PC-3 (cell line): ENCODE measurements around the gene MCFD2. TPM values are rescaled to one million over a fixed set of nuclear protein-coding genes. Genes with fewer than 3 reads are reported as not detected.

ENCODE experiments used
- ATAC-seq: fragments of 200-7000 bp; cut with Tn5 transposase; 2 replicates; pipeline ENCODE4 v1.9.1; 2020; ENCODE audit warnings: mild to moderate bottlenecking, moderate library complexity
- BruUV-seq: library from RNA; stranded (reverse); fragments of 400-500 nt; replicated peaks from 2 replicates; lab custom pipeline; 2021; lab: Mats Ljungman, UMichigan
- CTCF ChIA-PET: fragments of 300-600 bp; sonication (Branson Sonifier 250); formaldehyde crosslinking; loops from one replicate; lab custom pipeline; 2022; ENCODE audit warnings: antibody characterized with exemption; lab: Charles Lee
- POLR2A ChIA-PET: fragments of 300-600 bp; sonication (Branson Sonifier 250); formaldehyde crosslinking; loops from one replicate; lab custom pipeline; 2022; ENCODE audit warnings: antibody characterized with exemption; ENCODE audit not compliant: unreplicated experiment; lab: Charles Lee
- DNase-seq: peaks from one replicate; pipeline ENCODE4 v3.0.0-alpha.2; 2015
- H2AFZ ChIP-seq: fragments of 300-600 bp; sonication (generic); 2 replicates; pipeline ENCODE4 v1.6.0; 2016; ENCODE audit warnings: antibody characterized with exemption, low read length
- H3F3A ChIP-seq: fragments of 300-600 bp; sonication (generic); one replicate; pipeline ENCODE4 v1.6.0; 2017; ENCODE audit warnings: antibody characterized with exemption, low read length, control low read depth, mild to moderate bottlenecking; ENCODE audit not compliant: unreplicated experiment
- H3K27ac ChIP-seq: fragments of 300-600 bp; sonication (generic); 2 replicates; pipeline ENCODE4 v1.5.1; 2016; ENCODE audit warnings: mild to moderate bottlenecking, low read length
- H3K27me3 ChIP-seq: fragments of 300-600 bp; sonication (generic); 2 replicates; pipeline ENCODE4 v1.6.1; 2016; ENCODE audit warnings: low read length, mixed read lengths
- H3K36me3 ChIP-seq: fragments of 300-600 bp; sonication (generic); 2 replicates; pipeline ENCODE4 v1.6.1; 2016; ENCODE audit warnings: low read depth, mixed run types, low read length, mixed read lengths
- H3K4me1 ChIP-seq: fragments of 300-600 bp; sonication (generic); 2 replicates; pipeline ENCODE4 v1.5.1; 2016; ENCODE audit warnings: low read length; ENCODE audit not compliant: insufficient read depth
- H3K4me2 ChIP-seq: fragments of 300-600 bp; sonication (generic); 2 replicates; pipeline ENCODE4 v1.6.0; 2016; ENCODE audit warnings: low read length
- H3K4me3 ChIP-seq: fragments of 300-600 bp; sonication (generic); 2 replicates; pipeline ENCODE4 v1.5.1; 2016; ENCODE audit warnings: mild to moderate bottlenecking, low read length, mixed read lengths
- H3K79me2 ChIP-seq: fragments of 300-600 bp; sonication (generic); 2 replicates; pipeline ENCODE4 v1.6.1; 2017; ENCODE audit warnings: low read length, mixed read lengths
- H3K9ac ChIP-seq: fragments of 300-600 bp; sonication (generic); 2 replicates; pipeline ENCODE4 v1.6.0; 2016; ENCODE audit warnings: mild to moderate bottlenecking, low read length
- H3K9me2 ChIP-seq: fragments of 300-600 bp; sonication (generic); replicated peaks from 2 replicates; pipeline ENCODE4 v1.6.1; 2016; ENCODE audit warnings: mixed run types, low read length, mixed read lengths
- H3K9me3 ChIP-seq: fragments of 300-600 bp; sonication (generic); 2 replicates; pipeline ENCODE4 v1.6.1; 2016; ENCODE audit warnings: low read length, mixed read lengths
- H4K20me1 ChIP-seq: fragments of 300-600 bp; sonication (generic); 2 replicates; pipeline ENCODE4 v1.6.1; 2016; ENCODE audit warnings: low read length, mixed read lengths
- CTCF ChIP-seq: fragments of 300-600 bp; sonication (generic); conservative IDR thresholded peaks from 2 replicates; pipeline ENCODE4 v1.5.1; 2017; ENCODE audit warnings: antibody characterized with exemption, low read depth, mild to moderate bottlenecking, low read length
- EZH2 ChIP-seq: fragments of 300-600 bp; sonication (generic); IDR thresholded peaks from one replicate; pipeline ENCODE4 v1.6.1; 2017; ENCODE audit warnings: antibody characterized with exemption, mild to moderate bottlenecking, low read length; ENCODE audit not compliant: unreplicated experiment
- EZH2phosphoT487 ChIP-seq: fragments of 300-600 bp; sonication (generic); IDR thresholded peaks from 2 replicates; pipeline ENCODE4 v1.6.1; 2018; ENCODE audit warnings: mild to moderate bottlenecking, antibody characterized with exemption, low read length, borderline replicate concordance
- intact Hi-C: fragments of 100-400 bp; cut with micrococcal nuclease; formaldehyde crosslinking; loops from 2 replicates; pipeline ENCODE4 v1.9.0; 2023
- total RNA-seq: library from RNA; depleted of rRNA; stranded (reverse); fragments of >200 nt; gene quantifications from 2 replicates; pipeline ENCODE4 v1.2.3, GENCODE V29; 2014

Gene MCFD2
- total RNA-seq, 1 experiment from 2014 or later = 112 TPM

- H3K4me2 ChIP-seq = peak overlapping the region; percentile 100
- ChIA-PET POLR2A (no interaction called here), CTCF (no interaction called here)
- intact Hi-C loops = loop anchor here (1.0 to 2.0 kb wide), 2 partner anchors 20 to 42 kb away; no protein-coding TSS in a partner anchor
- H3K27ac ChIP-seq = no peak overlapping the region
- no peak overlapping the region for H2AFZ ChIP-seq
- no peak for DNase-seq
- H3K36me3 ChIP-seq = no peaks in the 10 kb centered on the region
- ATAC-seq = no peak
- no peaks in the 10 kb centered on the region for H3K9me2 ChIP-seq
- no peaks in the 10 kb centered on the region for H3K27me3 ChIP-seq
- H3K4me3 ChIP-seq = peak overlapping the region; percentile 99
- no peaks in the 10 kb centered on the region for H3F3A ChIP-seq
- H3K9me3 ChIP-seq = no peaks in the 10 kb centered on the region
- peaks cover 64% of the 10 kb centered on the region for H3K79me2 ChIP-seq
- no peaks in the 10 kb centered on the region for H4K20me1 ChIP-seq
- TF ChIP-seq CTCF (no peak), EZH2 (no peak), EZH2phosphoT487 (no peak)
- H3K9ac ChIP-seq = peak overlapping the region; percentile 81; the same call in 1 of the 2 replicates
- BruUV-seq = no TSS peak
- H3K4me1 ChIP-seq = peaks cover 9% of the 10 kb centered on the region
Observed at GRCh38 chr2:46942891-46943626, 27.5 kb upstream of the MCFD2 start.

GRCh38 chr2:46942143-46942526 lies 26.5 kb upstream of the MCFD2 start:
- Histone ChIP-seq H2AFZ (peak overlapping the region; percentile 83), H3K79me2 (peaks cover 59% of the 10 kb centered on the region), H3K36me3 (no peaks in the 10 kb centered on the region), H3K4me3 (peak overlapping the region; percentile 99), H3K27ac (peak overlapping the region; percentile 39; the same call in 1 of the 2 replicates), H3K9me3 (no peaks in the 10 kb centered on the region), H3K4me2 (peak overlapping the region; percentile 100), H3K9ac (peak overlapping the region; percentile 81), H3F3A (no peaks in the 10 kb centered on the region), H3K9me2 (no peaks in the 10 kb centered on the region), H3K4me1 (peaks cover 9% of the 10 kb centered on the region), H4K20me1 (no peaks in the 10 kb centered on the region), H3K27me3 (no peaks in the 10 kb centered on the region)
- TF ChIP-seq EZH2 = no peak
- no peak for TF ChIP-seq CTCF
- no peak for TF ChIP-seq EZH2phosphoT487
- ChIA-PET POLR2A (interaction anchor here (0.5 kb wide), 1 partner anchor 15 kb away, joined by 3 read pairs; no protein-coding TSS in a partner anchor), CTCF (no interaction called here)
- BruUV-seq = TSS peak; percentile 45
- peak; percentile 35 for DNase-seq
- ATAC-seq = peak; percentile 14
- intact Hi-C loops = loop anchor here (1.0 to 2.0 kb wide), 2 partner anchors 19 to 43 kb away; no protein-coding TSS in a partner anchor
